Smooth muscle cell (in vitro differentiated cells): ENCODE measurements around the gene IYD. TPM values are rescaled to one million over a fixed set of nuclear protein-coding genes. Genes with fewer than 3 reads are reported as not detected.

Experiments used
- DNase-seq: peaks from one replicate; lab custom pipeline; 2025; ENCODE audit not compliant: unreplicated experiment; lab: John Stamatoyannopoulos, UW
- H2AFZ ChIP-seq: fragments of 200-600 bp; sonication (generic); 2 replicates; pipeline ENCODE4 v1.6.0; 2016; ENCODE audit warnings: antibody characterized with exemption, low read depth, mild to moderate bottlenecking
- H3F3A ChIP-seq: fragments of 200-600 bp; sonication (generic); 2 replicates; pipeline ENCODE4 v1.6.0; 2017; ENCODE audit warnings: antibody characterized with exemption, low read depth
- H3K27ac ChIP-seq: fragments of 200-600 bp; sonication (generic); 2 replicates; pipeline ENCODE4 v1.5.1; 2016; ENCODE audit warnings: low read depth, mild to moderate bottlenecking
- H3K27me3 ChIP-seq: fragments of 200-600 bp; sonication (generic); 2 replicates; pipeline ENCODE4 v1.6.1; 2016; ENCODE audit warnings: low read depth, mild to moderate bottlenecking
- H3K36me3 ChIP-seq: fragments of 200-600 bp; sonication (generic); 2 replicates; pipeline ENCODE4 v1.5.1; 2016; ENCODE audit warnings: low read depth
- H3K4me1 ChIP-seq: fragments of 200-600 bp; sonication (generic); 2 replicates; pipeline ENCODE4 v1.5.1; 2016; ENCODE audit warnings: low read depth
- H3K4me2 ChIP-seq: fragments of 200-600 bp; sonication (generic); 2 replicates; pipeline ENCODE4 v1.6.0; 2016; ENCODE audit warnings: mild to moderate bottlenecking
- H3K4me3 ChIP-seq: fragments of 200-600 bp; sonication (generic); 2 replicates; pipeline ENCODE4 v1.5.1; 2016; ENCODE audit warnings: mild to moderate bottlenecking
- H3K79me2 ChIP-seq: fragments of 200-600 bp; sonication (generic); 2 replicates; pipeline ENCODE4 v1.6.0; 2016; ENCODE audit warnings: low read depth, mild to moderate bottlenecking
- H3K9ac ChIP-seq: fragments of 200-600 bp; sonication (generic); 2 replicates; pipeline ENCODE4 v1.6.0; 2016; ENCODE audit warnings: low read depth
- H3K9me3 ChIP-seq: fragments of 200-600 bp; sonication (generic); replicated peaks from 2 replicates; pipeline ENCODE4 v1.5.1; 2016; ENCODE audit warnings: low read depth
- H4K20me1 ChIP-seq: fragments of 200-600 bp; sonication (generic); 2 replicates; pipeline ENCODE4 v1.6.0; 2016; ENCODE audit warnings: low read depth
- CTCF ChIP-seq: fragments of 200-600 bp; sonication (generic); IDR thresholded peaks from 2 replicates; pipeline ENCODE4 v1.5.1; 2017; ENCODE audit warnings: borderline replicate concordance, mild to moderate bottlenecking, antibody characterized with exemption; ENCODE audit not compliant: insufficient read depth, poor library complexity, severe bottlenecking
- WGBS: methylation state at CpG from one replicate; pipeline ENCODE4 v1.1.7; 2016; ENCODE audit warnings: low lambda C conversion rate; 5-methylcytosine and 5-hydroxymethylcytosine counted together
- polyA plus RNA-seq: library from polyadenylated mRNA; unstranded; fragments of >200 nt; fragmentation: Nextera tagmentation; extraction: Ambion mirVana; gene quantifications from 2 replicates; pipeline ENCODE4 v1.2.1, GENCODE V29; 2016
- total RNA-seq: library from RNA; depleted of rRNA; stranded (reverse); fragments of >200 nt; gene quantifications from 2 replicates; pipeline ENCODE4 v1.2.3, GENCODE V29; 2014

The IYD gene
- total and polyA plus RNA-seq, 2 experiments from 2014 or later, result not detected

- H3F3A ChIP-seq, result no peaks in the 10 kb centered on the region
- no peaks in the 10 kb centered on the region for H3K36me3 ChIP-seq
- H4K20me1 ChIP-seq, result no peaks in the 10 kb centered on the region
- no peak for DNase-seq
- WGBS, result 92% methylated on average over 3 of the region's 3 CpGs
- peaks cover 18% of the 10 kb centered on the region for H3K27me3 ChIP-seq
- TF ChIP-seq CTCF, result no peak
- H3K9me3 ChIP-seq, result no peaks in the 10 kb centered on the region
- no peak overlapping the region for H3K27ac ChIP-seq
- H3K9ac ChIP-seq, result no peak overlapping the region
- no peaks in the 10 kb centered on the region for H3K4me1 ChIP-seq
- H3K4me3 ChIP-seq, result no peak overlapping the region
- H3K79me2 ChIP-seq, result no peaks in the 10 kb centered on the region
- no peak overlapping the region for H3K4me2 ChIP-seq
- H2AFZ ChIP-seq, result no peak overlapping the region
These were observed 82.1 kb downstream of the IYD start for GRCh38 chr6:150450918-150451317.

DNA sequence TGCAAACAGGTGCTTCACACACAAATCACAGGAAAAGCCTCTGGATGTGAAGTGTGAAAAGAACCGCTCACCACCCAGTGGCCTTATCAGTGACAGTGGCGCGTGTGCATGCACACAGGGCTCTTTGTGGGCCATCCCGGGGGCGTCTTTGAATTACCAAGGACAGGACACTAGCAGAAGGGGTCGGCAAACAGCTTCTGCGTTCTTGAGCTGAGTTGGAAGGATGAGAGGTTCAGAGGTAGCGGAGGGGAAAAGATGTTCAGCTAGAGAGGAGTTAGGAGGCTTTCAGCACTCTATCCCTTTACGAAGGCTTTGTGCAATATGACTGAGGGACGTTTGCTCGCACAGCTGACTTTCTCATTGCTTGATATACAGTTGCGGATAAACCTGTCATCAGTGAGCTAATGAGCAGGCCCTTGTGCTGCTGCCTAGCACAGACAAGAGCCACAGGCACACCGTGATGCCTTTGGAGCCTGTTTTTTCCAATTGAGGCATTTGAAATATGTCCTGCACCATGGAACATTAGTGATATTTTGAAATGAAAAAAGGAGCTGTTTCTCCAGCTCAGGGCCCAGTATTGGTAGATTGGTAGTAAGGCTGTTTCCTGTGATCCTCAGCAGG is 83.1 kb downstream of the IYD start:
- no peaks in the 10 kb centered on the region for H3K4me1 ChIP-seq
- peaks cover 9% of the 10 kb centered on the region for H3K27me3 ChIP-seq
- no peaks in the 10 kb centered on the region for H4K20me1 ChIP-seq
- H3K9ac ChIP-seq, result no peak overlapping the region
- no peak overlapping the region for H2AFZ ChIP-seq
- H3K27ac ChIP-seq, result no peak overlapping the region
- no peak for DNase-seq
- H3K36me3 ChIP-seq, result no peaks in the 10 kb centered on the region
- 77% methylated on average over 13 of the region's 13 CpGs for WGBS
- H3K4me2 ChIP-seq, result no peak overlapping the region
- no peaks in the 10 kb centered on the region for H3K79me2 ChIP-seq
- no peak for TF ChIP-seq CTCF
- no peaks in the 10 kb centered on the region for H3F3A ChIP-seq
- H3K9me3 ChIP-seq, result no peaks in the 10 kb centered on the region
- H3K4me3 ChIP-seq, result no peak overlapping the region

DNA sequence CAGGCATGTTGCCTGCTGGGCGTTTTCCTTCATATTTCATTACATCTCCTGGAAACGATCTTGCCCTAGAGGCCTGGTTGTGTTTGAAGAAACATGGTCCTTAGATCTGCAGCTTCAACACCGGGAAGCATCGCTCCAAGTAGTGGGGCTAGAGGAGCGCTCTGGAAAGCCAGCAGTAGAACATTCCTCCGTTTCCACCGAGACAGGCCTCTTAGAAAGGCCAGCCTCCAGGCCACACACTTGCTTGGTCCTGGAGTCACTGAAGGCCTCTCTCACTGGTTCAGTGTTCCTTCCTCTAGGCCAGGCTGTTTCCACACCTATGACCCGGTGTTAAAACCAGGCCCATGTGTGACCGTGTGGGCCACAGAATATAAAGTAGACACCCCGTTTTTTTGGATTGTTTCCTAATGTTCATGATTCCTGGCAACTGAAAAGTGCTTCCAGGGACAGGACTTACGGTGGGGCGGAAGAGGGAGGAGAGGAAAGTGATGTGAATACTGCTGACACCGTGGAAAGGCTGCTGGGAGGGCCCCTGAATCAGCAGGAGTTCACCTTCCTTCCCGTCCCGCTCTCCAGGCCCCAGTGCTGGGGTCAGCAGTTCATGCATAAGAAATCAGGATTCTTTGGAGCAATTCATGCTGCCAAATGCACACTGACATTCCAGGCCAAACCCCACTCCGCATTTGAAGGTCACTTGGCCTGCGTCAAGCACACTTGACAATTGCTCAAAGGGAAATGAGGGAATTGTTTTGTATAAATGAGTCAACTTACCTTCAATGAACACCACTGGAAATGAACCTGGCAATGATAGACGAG is 83.8 kb downstream of the IYD start:
- H4K20me1 ChIP-seq, result no peaks in the 10 kb centered on the region
- DNase-seq, result no peak
- no peaks in the 10 kb centered on the region for H3K4me1 ChIP-seq
- H3K4me2 ChIP-seq, result no peak overlapping the region
- no peaks in the 10 kb centered on the region for H3K9me3 ChIP-seq
- H3K36me3 ChIP-seq, result no peaks in the 10 kb centered on the region
- 85% methylated on average over 18 of the region's 18 CpGs for WGBS
- no peak for TF ChIP-seq CTCF
- no peak overlapping the region for H3K4me3 ChIP-seq
- H3K9ac ChIP-seq, result no peak overlapping the region
- H3K27ac ChIP-seq, result no peak overlapping the region
- H2AFZ ChIP-seq, result no peak overlapping the region
- H3K79me2 ChIP-seq, result no peaks in the 10 kb centered on the region
- no peaks in the 10 kb centered on the region for H3F3A ChIP-seq
- peaks cover 2% of the 10 kb centered on the region for H3K27me3 ChIP-seq
